Large intestine (tissue), 3 donors: ENCODE results near the gene TMEM88. TPM values are rescaled to one million over a fixed set of nuclear protein-coding genes. Genes with fewer than 3 reads are reported as not detected.

Source experiments
- DNase-seq, 2 donors: peaks; one replicate each; pipeline versions ENCODE4 v3.0.0 to v3.0.0-alpha.2; 2013
- H3K27ac ChIP-seq: one replicate; pipeline ENCODE4 v1.5.1; 2013; ENCODE audit warnings: low read length
- H3K27me3 ChIP-seq: 2 replicates; pipeline ENCODE4 v1.6.1; 2013; ENCODE audit warnings: low read length; ENCODE audit not compliant: control insufficient read depth, insufficient read depth
- H3K36me3 ChIP-seq: 2 replicates; pipeline ENCODE4 v1.6.1; 2013; ENCODE audit warnings: low read length; ENCODE audit not compliant: control insufficient read depth, insufficient read depth
- H3K4me1 ChIP-seq: one replicate; pipeline ENCODE4 v1.6.1; 2013; ENCODE audit warnings: low read length; ENCODE audit not compliant: control insufficient read depth, insufficient read depth
- H3K4me3 ChIP-seq: one replicate; pipeline ENCODE4 v1.5.1; 2013; ENCODE audit warnings: low read length
- H3K9me3 ChIP-seq: one replicate; pipeline ENCODE4 v1.6.1; 2013; ENCODE audit warnings: mild to moderate bottlenecking, low read depth, low read length, moderate library complexity; ENCODE audit not compliant: control insufficient read depth
- WGBS: methylation state at CpG from one replicate; pipeline ENCODE4 v1.1.5; 2013; ENCODE audit warnings: low lambda C conversion rate; ENCODE audit not compliant: insufficient coverage; 5-methylcytosine and 5-hydroxymethylcytosine counted together
- polyA plus RNA-seq: library from polyadenylated mRNA; unstranded; fragments of 120-200 nt; gene quantifications from one replicate; pipeline ENCODE4 v1.2.1, GENCODE V29; 2013

TMEM88 gene
- polyA plus RNA-seq, 1 donor = 10.4 TPM

GRCh38 chr17:7880076-7880868, 25.4 kb downstream of the TMEM88 start:
- peaks cover 19% of the 10 kb centered on the region for H3K4me1 ChIP-seq
- no peaks in the 10 kb centered on the region for H3K9me3 ChIP-seq
- peaks cover 28% of the 10 kb centered on the region for H3K36me3 ChIP-seq
- DNase-seq = no peak
- H3K4me3 ChIP-seq = no peak overlapping the region
- no CpG with 5 or more reads among the region's 3 CpGs for WGBS
- no peak overlapping the region for H3K27ac ChIP-seq
- H3K27me3 ChIP-seq = no peaks in the 10 kb centered on the region

GRCh38 chr17:7881276-7882054, 26.6 kb downstream of the TMEM88 start:
- WGBS = 78% methylated on average over 4 of the region's 7 CpGs
- peaks cover 26% of the 10 kb centered on the region for H3K36me3 ChIP-seq
- no peaks in the 10 kb centered on the region for H3K27me3 ChIP-seq
- no peaks in the 10 kb centered on the region for H3K9me3 ChIP-seq
- peaks cover 26% of the 10 kb centered on the region for H3K4me1 ChIP-seq
- no peak overlapping the region for H3K4me3 ChIP-seq
- DNase-seq = no peak
- no peak overlapping the region for H3K27ac ChIP-seq

- Histone ChIP-seq H3K4me1 (peaks cover 31% of the 10 kb centered on the region), H3K27ac (peak overlapping the region; percentile 24), H3K9me3 (no peaks in the 10 kb centered on the region), H3K36me3 (peaks cover 26% of the 10 kb centered on the region), H3K4me3 (no peak overlapping the region), H3K27me3 (no peaks in the 10 kb centered on the region)
- no peak for DNase-seq
- 100% methylated on average over 1 of the region's 7 CpGs for WGBS
These were observed 27.2 kb downstream of the TMEM88 start for GRCh38 chr17:7882068-7882467.

- H3K27ac ChIP-seq = no peak overlapping the region
- no peak for DNase-seq
- H3K4me1 ChIP-seq = peaks cover 35% of the 10 kb centered on the region
- H3K36me3 ChIP-seq = peaks cover 26% of the 10 kb centered on the region
- no CpG with 5 or more reads among the region's 3 CpGs for WGBS
- H3K9me3 ChIP-seq = no peaks in the 10 kb centered on the region
- no peaks in the 10 kb centered on the region for H3K27me3 ChIP-seq
- H3K4me3 ChIP-seq = no peak overlapping the region
These were observed 27.8 kb downstream of the TMEM88 start for GRCh38 chr17:7882629-7883028.

- no peaks in the 10 kb centered on the region for H3K27me3 ChIP-seq
- no CpG with 5 or more reads among the region's 3 CpGs for WGBS
- H3K36me3 ChIP-seq = peaks cover 22% of the 10 kb centered on the region
- peak overlapping the region; percentile 40 for H3K4me3 ChIP-seq
- peaks cover 47% of the 10 kb centered on the region for H3K4me1 ChIP-seq
- H3K9me3 ChIP-seq = no peaks in the 10 kb centered on the region
- peak overlapping the region; percentile 63 for H3K27ac ChIP-seq
- DNase-seq = peak in 1 of 2 donors; percentile 70
These were observed 29.0 kb downstream of the TMEM88 start for GRCh38 chr17:7883781-7884386.

- H3K4me1 ChIP-seq = peaks cover 55% of the 10 kb centered on the region
- no peaks in the 10 kb centered on the region for H3K9me3 ChIP-seq
- peak in 1 of 2 donors; percentile 26 for DNase-seq
- H3K27me3 ChIP-seq = no peaks in the 10 kb centered on the region
- peak overlapping the region; percentile 79 for H3K4me3 ChIP-seq
- WGBS = no CpG with 5 or more reads among the region's 100 CpGs
- H3K27ac ChIP-seq = peak overlapping the region; percentile 87
- peaks cover 20% of the 10 kb centered on the region for H3K36me3 ChIP-seq
These were observed 29.9 kb downstream of the TMEM88 start for GRCh38 chr17:7884581-7885366.

GRCh38 chr17:7885367-7886226, 30.7 kb downstream of the TMEM88 start:
- H3K27ac ChIP-seq = peak overlapping the region; percentile 87
- no CpG with 5 or more reads among the region's 64 CpGs for WGBS

GRCh38 chr17:7886227-7887037, 31.6 kb downstream of the TMEM88 start:
- WGBS = no CpG with 5 or more reads among the region's 30 CpGs
- peak overlapping the region; percentile 79 for H3K4me3 ChIP-seq
- peaks cover 58% of the 10 kb centered on the region for H3K4me1 ChIP-seq
- peaks cover 15% of the 10 kb centered on the region for H3K36me3 ChIP-seq
- DNase-seq = peak in 1 of 2 donors; percentile 61
- H3K27ac ChIP-seq = peak overlapping the region; percentile 87
- no peaks in the 10 kb centered on the region for H3K9me3 ChIP-seq
- H3K27me3 ChIP-seq = no peaks in the 10 kb centered on the region

More at GRCh38 chr17:7885367-7886226, 30.7 kb downstream of the TMEM88 start:
- Histone ChIP-seq H3K9me3 (no peaks in the 10 kb centered on the region), H3K27me3 (no peaks in the 10 kb centered on the region), H3K36me3 (peaks cover 16% of the 10 kb centered on the region), H3K4me3 (peak overlapping the region; percentile 79), H3K4me1 (peaks cover 58% of the 10 kb centered on the region)
- peak; percentile 41 to 71 for DNase-seq

- no peaks in the 10 kb centered on the region for H3K9me3 ChIP-seq
- H3K4me3 ChIP-seq = peak overlapping the region; percentile 79
- 0% methylated on average over 5 of the region's 8 CpGs for WGBS
- H3K36me3 ChIP-seq = peaks cover 19% of the 10 kb centered on the region
- peaks cover 53% of the 10 kb centered on the region for H3K4me1 ChIP-seq
- H3K27ac ChIP-seq = peak overlapping the region; percentile 87
- DNase-seq = no peak
- no peaks in the 10 kb centered on the region for H3K27me3 ChIP-seq
These were observed 32.2 kb downstream of the TMEM88 start for GRCh38 chr17:7887038-7887481.
